ENCODE data around the gene UBE3D.

DNA sequence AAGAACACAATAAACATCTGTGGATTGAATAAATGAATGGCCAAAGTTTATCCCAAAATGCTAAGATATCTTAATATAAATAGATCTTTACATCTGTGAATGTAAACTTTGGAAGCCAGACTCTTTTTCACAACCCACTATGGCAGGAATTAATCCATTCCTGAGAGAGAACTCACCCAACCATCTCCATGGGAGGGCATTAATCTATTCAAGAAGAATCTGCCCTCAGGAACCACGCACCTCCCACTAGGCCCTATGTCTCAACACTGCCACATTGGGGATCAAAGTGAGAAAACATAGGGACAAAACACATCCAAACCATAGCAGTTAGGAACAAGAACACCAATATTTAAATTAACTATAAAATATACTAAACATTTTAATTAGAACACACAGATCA lies 3.4 kb downstream of the UBE3D start:
- TF ChIP-seq, protein P1, sequence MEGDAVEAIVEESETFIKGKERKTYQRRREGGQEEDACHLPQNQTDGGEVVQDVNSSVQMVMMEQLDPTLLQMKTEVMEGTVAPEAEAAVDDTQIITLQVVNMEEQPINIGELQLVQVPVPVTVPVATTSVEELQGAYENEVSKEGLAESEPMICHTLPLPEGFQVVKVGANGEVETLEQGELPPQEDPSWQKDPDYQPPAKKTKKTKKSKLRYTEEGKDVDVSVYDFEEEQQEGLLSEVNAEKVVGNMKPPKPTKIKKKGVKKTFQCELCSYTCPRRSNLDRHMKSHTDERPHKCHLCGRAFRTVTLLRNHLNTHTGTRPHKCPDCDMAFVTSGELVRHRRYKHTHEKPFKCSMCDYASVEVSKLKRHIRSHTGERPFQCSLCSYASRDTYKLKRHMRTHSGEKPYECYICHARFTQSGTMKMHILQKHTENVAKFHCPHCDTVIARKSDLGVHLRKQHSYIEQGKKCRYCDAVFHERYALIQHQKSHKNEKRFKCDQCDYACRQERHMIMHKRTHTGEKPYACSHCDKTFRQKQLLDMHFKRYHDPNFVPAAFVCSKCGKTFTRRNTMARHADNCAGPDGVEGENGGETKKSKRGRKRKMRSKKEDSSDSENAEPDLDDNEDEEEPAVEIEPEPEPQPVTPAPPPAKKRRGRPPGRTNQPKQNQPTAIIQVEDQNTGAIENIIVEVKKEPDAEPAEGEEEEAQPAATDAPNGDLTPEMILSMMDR (conservative IDR thresholded peaks at IDR 0.05; ENCODE audit: low read depth in 2 of 2), result no peak
- TF ChIP-seq EZH2 (IDR thresholded peaks at IDR 0.05; ENCODE audit: low read depth, unreplicated experiment) (no peak), EZH2phosphoT487 (IDR thresholded peaks at IDR 0.05; ENCODE audit: unreplicated experiment) (no peak), POLR2AphosphoS5 (IDR thresholded peaks at IDR 0.05; ENCODE audit: low read depth) (no peak), ZNF331 (CRISPR knock-in tag; IDR thresholded peaks at IDR 0.05; ENCODE audit: low read depth) (no peak), STAT1 (IDR thresholded peaks at IDR 0.05; ENCODE audit: unreplicated experiment) (no peak), JUNB (IDR thresholded peaks at IDR 0.05; ENCODE audit: unreplicated experiment) (no peak), ZNF114 (CRISPR knock-in tag; IDR thresholded peaks at IDR 0.05) (no peak), NANOG (IDR thresholded peaks at IDR 0.05; ENCODE audit: borderline replicate concordance) (no peak), CREB1 (CRISPR knock-in tag; IDR thresholded peaks at IDR 0.05; ENCODE audit: low read depth) (no peak)
- TF ChIP-seq, protein P2, sequence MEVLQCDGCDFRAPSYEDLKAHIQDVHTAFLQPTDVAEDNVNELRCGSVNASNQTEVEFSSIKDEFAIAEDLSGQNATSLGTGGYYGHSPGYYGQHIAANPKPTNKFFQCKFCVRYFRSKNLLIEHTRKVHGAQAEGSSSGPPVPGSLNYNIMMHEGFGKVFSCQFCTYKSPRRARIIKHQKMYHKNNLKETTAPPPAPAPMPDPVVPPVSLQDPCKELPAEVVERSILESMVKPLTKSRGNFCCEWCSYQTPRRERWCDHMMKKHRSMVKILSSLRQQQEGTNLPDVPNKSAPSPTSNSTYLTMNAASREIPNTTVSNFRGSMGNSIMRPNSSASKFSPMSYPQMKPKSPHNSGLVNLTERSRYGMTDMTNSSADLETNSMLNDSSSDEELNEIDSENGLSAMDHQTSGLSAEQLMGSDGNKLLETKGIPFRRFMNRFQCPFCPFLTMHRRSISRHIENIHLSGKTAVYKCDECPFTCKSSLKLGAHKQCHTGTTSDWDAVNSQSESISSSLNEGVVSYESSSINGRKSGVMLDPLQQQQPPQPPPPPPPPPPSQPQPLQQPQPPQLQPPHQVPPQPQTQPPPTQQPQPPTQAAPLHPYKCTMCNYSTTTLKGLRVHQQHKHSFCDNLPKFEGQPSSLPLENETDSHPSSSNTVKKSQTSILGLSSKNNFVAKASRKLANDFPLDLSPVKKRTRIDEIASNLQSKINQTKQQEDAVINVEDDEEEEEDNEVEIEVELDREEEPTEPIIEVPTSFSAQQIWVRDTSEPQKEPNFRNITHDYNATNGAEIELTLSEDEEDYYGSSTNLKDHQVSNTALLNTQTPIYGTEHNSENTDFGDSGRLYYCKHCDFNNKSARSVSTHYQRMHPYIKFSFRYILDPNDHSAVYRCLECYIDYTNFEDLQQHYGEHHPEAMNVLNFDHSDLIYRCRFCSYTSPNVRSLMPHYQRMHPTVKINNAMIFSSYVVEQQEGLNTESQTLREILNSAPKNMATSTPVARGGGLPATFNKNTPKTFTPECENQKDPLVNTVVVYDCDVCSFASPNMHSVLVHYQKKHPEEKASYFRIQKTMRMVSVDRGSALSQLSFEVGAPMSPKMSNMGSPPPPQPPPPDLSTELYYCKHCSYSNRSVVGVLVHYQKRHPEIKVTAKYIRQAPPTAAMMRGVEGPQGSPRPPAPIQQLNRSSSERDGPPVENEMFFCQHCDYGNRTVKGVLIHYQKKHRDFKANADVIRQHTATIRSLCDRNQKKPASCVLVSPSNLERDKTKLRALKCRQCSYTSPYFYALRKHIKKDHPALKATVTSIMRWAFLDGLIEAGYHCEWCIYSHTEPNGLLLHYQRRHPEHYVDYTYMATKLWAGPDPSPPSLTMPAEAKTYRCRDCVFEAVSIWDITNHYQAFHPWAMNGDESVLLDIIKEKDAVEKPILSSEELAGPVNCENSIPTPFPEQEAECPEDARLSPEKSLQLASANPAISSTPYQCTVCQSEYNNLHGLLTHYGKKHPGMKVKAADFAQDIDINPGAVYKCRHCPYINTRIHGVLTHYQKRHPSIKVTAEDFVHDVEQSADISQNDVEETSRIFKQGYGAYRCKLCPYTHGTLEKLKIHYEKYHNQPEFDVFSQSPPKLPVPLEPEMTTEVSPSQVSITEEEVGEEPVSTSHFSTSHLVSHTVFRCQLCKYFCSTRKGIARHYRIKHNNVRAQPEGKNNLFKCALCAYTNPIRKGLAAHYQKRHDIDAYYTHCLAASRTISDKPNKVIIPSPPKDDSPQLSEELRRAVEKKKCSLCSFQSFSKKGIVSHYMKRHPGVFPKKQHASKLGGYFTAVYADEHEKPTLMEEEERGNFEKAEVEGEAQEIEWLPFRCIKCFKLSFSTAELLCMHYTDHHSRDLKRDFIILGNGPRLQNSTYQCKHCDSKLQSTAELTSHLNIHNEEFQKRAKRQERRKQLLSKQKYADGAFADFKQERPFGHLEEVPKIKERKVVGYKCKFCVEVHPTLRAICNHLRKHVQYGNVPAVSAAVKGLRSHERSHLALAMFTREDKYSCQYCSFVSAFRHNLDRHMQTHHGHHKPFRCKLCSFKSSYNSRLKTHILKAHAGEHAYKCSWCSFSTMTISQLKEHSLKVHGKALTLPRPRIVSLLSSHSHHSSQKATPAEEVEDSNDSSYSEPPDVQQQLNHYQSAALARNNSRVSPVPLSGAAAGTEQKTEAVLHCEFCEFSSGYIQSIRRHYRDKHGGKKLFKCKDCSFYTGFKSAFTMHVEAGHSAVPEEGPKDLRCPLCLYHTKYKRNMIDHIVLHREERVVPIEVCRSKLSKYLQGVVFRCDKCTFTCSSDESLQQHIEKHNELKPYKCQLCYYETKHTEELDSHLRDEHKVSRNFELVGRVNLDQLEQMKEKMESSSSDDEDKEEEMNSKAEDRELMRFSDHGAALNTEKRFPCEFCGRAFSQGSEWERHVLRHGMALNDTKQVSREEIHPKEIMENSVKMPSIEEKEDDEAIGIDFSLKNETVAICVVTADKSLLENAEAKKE (CRISPR knock-in tag; IDR thresholded peaks at IDR 0.05), result no peak
- TF ChIP-seq, protein P3, sequence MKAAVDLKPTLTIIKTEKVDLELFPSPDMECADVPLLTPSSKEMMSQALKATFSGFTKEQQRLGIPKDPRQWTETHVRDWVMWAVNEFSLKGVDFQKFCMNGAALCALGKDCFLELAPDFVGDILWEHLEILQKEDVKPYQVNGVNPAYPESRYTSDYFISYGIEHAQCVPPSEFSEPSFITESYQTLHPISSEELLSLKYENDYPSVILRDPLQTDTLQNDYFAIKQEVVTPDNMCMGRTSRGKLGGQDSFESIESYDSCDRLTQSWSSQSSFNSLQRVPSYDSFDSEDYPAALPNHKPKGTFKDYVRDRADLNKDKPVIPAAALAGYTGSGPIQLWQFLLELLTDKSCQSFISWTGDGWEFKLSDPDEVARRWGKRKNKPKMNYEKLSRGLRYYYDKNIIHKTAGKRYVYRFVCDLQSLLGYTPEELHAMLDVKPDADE (IDR thresholded peaks at IDR 0.05), result no peak
- TF ChIP-seq, protein P4, sequence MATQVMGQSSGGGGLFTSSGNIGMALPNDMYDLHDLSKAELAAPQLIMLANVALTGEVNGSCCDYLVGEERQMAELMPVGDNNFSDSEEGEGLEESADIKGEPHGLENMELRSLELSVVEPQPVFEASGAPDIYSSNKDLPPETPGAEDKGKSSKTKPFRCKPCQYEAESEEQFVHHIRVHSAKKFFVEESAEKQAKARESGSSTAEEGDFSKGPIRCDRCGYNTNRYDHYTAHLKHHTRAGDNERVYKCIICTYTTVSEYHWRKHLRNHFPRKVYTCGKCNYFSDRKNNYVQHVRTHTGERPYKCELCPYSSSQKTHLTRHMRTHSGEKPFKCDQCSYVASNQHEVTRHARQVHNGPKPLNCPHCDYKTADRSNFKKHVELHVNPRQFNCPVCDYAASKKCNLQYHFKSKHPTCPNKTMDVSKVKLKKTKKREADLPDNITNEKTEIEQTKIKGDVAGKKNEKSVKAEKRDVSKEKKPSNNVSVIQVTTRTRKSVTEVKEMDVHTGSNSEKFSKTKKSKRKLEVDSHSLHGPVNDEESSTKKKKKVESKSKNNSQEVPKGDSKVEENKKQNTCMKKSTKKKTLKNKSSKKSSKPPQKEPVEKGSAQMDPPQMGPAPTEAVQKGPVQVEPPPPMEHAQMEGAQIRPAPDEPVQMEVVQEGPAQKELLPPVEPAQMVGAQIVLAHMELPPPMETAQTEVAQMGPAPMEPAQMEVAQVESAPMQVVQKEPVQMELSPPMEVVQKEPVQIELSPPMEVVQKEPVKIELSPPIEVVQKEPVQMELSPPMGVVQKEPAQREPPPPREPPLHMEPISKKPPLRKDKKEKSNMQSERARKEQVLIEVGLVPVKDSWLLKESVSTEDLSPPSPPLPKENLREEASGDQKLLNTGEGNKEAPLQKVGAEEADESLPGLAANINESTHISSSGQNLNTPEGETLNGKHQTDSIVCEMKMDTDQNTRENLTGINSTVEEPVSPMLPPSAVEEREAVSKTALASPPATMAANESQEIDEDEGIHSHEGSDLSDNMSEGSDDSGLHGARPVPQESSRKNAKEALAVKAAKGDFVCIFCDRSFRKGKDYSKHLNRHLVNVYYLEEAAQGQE (IDR thresholded peaks at IDR 0.05; ENCODE audit: unreplicated experiment), result no peak
